ENCODE data around the gene CFAP161.

DNA sequence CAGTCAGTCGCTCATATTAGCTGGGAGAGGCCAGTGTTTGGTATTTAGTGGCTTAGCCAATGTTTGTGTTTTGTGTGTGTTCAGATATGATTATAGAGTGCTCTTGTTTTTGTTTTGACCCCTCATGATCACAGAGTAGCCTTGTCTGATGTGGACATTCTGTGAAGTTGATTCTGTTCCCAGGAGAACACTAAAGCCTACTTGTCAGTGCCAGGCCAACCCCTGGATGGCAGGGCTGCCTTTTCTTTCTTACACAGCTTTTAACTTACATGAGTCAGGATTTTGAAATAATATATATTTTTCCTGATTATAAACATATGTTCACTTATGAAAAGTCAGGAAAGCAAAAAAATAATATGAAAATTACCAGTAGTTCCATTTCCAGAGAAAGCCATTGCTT, 11.9 kb downstream of the CFAP161 start:
- TF ChIP-seq, protein P1, sequence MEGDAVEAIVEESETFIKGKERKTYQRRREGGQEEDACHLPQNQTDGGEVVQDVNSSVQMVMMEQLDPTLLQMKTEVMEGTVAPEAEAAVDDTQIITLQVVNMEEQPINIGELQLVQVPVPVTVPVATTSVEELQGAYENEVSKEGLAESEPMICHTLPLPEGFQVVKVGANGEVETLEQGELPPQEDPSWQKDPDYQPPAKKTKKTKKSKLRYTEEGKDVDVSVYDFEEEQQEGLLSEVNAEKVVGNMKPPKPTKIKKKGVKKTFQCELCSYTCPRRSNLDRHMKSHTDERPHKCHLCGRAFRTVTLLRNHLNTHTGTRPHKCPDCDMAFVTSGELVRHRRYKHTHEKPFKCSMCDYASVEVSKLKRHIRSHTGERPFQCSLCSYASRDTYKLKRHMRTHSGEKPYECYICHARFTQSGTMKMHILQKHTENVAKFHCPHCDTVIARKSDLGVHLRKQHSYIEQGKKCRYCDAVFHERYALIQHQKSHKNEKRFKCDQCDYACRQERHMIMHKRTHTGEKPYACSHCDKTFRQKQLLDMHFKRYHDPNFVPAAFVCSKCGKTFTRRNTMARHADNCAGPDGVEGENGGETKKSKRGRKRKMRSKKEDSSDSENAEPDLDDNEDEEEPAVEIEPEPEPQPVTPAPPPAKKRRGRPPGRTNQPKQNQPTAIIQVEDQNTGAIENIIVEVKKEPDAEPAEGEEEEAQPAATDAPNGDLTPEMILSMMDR (IDR thresholded peaks at IDR 0.05): no peak
- no peak for TF ChIP-seq POLR2A (IDR thresholded peaks at IDR 0.05)

All from Peyer's patch (tissue), 4 donors.